ENCODE measurements around the gene FILIP1L.

Gene FILIP1L

DNA sequence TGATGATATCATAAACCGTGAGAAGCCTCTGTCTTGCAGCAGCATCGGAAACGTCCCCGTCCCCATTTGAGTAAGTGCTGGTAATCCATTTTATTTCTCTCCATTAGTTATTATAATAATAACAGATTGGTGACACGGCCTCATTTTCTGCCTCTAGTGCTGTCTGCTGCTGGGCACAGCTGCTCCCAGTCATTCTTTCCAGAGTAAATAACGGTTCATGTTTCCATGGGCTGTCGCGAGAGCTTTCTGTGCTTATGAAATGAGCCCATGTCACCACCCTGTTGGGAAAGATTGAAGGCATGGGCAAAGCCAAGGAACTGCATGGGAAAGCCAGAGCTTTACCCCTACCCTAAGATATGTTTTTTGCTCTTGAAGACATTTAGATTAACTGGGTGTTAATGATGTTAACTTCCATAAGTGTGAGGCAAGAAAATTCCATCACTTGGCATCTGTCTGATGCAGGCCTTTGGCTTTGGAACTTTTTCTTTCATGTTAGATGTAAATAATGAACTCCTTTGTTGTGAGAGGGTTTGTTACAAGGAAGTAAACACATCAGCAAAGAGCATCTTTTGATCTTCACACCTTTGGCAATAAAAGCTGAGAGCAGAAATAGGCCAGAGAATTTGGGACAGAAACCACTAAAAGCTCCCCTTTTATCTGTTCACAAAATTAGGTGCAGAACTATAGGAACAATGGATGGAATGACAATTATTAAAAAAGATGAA is 141.8 kb downstream of the FILIP1L start:
- TF ChIP-seq, protein P1, sequence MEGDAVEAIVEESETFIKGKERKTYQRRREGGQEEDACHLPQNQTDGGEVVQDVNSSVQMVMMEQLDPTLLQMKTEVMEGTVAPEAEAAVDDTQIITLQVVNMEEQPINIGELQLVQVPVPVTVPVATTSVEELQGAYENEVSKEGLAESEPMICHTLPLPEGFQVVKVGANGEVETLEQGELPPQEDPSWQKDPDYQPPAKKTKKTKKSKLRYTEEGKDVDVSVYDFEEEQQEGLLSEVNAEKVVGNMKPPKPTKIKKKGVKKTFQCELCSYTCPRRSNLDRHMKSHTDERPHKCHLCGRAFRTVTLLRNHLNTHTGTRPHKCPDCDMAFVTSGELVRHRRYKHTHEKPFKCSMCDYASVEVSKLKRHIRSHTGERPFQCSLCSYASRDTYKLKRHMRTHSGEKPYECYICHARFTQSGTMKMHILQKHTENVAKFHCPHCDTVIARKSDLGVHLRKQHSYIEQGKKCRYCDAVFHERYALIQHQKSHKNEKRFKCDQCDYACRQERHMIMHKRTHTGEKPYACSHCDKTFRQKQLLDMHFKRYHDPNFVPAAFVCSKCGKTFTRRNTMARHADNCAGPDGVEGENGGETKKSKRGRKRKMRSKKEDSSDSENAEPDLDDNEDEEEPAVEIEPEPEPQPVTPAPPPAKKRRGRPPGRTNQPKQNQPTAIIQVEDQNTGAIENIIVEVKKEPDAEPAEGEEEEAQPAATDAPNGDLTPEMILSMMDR (IDR thresholded peaks at IDR 0.05): no peak

DNA sequence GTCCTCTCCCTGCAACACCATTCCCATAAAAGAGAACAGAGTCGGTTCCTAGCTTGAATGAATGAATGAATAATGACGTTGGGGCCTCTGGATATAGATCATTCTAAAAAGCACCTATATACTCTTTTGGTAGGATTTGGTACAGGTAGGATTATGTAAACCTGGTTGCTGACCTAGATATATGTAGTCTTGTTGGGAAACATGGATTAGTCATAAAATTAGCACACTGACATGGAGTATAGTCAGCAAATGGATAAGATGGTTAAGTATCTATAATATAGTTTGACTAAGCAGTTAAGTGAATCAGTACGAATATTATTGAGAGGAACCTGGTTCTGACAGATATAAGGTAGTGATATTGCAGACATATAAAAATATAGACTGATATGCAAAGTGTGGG is 142.5 kb downstream of the FILIP1L start:
- TF ChIP-seq, protein P1 (IDR thresholded peaks at IDR 0.05): no peak

DNA sequence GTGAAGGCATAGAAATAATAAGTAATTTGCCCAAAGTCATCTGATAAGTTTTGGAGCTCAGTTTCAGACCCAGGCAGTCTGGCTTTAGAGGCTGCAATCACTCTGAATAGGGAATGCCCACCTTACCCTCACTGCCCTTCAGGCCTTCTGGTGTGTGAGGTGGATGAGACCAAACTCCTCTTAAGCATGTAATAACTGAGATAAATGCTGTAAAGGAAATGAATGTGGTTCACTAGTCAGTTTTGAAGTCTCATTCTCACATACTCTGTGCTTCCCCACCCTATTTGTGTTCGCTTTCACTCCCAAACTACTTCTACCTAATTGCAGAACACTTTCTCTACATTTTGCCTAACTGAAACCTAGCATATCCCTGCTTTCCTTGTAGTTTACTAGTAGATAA is 144.1 kb downstream of the FILIP1L start:
- TF ChIP-seq, protein P1 (IDR thresholded peaks at IDR 0.05): no peak

DNA sequence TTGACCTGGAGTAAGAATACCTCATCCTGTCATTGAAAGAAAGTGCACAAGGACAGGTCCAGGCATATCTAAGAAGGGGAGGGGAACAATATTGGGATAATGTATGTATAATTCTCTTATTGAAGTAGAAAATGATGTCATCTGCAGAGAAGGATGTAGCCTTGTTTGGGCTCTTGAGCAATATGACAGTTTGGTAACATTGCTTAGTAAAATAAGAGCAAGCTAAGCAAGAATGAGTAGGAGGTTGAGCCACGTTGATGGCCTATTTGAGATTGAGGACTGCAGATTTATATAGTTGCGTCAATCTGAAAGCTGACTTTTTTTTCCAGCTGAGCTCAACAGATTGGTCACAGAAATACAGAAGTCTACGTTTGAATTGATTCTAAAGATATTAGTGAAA is 145.2 kb downstream of the FILIP1L start:
- TF ChIP-seq, protein P1 (IDR thresholded peaks at IDR 0.05): no peak

DNA sequence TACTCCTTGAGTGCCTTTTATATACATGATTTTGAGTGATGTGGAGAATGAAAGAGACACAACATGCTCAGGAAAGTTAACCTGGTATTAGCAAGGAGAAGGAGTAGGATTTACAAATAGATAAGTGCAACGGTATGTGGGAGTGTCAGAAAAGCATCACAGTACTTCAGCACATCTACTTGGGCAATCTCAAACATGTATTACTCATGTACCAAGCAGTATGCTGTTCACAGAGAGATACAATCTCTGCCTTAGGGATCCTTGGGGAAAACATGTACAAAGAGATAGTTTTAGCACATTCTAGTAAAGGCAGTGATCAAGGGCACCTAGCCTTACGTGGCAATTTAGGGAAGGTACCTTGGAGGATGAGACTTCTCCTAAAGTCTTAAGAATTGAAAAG is 146.5 kb downstream of the FILIP1L start:
- TF ChIP-seq, protein P1 (IDR thresholded peaks at IDR 0.05): no peak

DNA sequence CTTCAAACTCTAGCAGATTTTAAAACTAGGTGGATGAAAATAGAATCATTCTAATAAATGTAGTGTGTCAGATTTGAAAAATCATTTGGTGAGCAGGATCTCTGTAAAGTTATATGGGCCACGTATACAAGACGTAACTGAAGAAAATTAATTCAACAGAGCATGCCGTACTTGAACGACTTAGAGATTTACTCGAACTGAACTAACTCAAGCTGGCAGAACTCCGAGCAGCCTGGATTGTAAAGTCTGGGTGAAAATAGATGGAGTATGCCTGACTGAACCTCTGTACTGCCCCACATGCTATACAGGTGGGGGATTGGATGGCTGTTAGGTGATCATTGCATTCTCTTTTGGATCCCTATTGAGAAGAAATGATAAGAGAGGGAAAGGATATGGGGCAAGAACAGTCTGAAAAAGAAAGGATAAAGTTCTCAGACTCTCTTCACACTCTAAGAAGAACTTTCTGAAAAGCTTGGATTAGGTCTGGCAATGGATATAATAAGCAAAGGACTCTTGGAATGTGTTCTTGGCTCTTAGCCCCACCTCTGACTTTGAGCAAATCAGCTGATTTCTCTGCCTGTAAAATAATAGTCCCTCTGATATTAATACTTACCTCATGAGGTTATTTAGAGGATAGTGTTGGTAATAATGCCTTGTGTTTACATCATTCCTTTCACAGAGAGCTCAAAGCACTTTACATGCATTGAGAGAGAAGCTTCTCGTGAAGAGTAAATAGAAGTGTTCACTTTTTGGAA is 147.5 kb downstream of the FILIP1L start:
- TF ChIP-seq, protein P1 (IDR thresholded peaks at IDR 0.05): no peak

DNA sequence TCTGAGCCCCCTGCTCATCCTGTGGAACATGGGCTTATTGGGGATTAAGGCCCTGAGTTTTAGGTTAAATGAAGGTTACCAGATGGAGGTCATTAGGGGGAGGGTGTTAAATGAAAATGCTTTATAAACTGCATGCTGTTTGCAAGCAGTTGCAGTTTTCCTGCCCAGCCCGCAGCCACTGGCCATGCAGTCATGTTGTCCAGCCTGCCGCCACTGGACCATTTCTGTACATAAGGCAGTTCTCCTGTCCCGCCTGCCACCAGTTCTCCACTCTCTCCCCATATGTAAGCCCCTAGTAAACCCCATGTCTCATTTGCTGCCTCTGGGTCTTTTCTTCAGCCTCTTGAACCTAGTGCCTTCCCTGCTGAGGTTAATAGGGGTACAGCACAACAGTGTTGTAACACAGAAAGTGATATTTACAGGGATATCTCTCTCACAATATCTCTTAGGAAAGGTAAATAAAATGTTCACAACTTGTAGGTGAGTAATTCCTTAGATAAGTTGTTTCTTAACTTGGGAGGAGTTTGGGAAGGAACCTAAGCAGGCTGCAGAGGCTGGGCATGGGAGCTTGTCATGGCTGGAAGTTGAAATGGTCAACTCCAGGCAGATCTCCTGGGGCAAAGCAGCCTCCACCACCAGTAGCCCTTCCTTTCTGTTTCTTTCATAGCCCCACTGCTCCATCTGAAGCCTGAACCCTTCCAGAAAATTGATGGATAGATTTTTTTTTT is 148.5 kb downstream of the FILIP1L start:
- TF ChIP-seq, protein P1 (IDR thresholded peaks at IDR 0.05): no peak
